ENCODE results near the gene FKBP1B.

DNA sequence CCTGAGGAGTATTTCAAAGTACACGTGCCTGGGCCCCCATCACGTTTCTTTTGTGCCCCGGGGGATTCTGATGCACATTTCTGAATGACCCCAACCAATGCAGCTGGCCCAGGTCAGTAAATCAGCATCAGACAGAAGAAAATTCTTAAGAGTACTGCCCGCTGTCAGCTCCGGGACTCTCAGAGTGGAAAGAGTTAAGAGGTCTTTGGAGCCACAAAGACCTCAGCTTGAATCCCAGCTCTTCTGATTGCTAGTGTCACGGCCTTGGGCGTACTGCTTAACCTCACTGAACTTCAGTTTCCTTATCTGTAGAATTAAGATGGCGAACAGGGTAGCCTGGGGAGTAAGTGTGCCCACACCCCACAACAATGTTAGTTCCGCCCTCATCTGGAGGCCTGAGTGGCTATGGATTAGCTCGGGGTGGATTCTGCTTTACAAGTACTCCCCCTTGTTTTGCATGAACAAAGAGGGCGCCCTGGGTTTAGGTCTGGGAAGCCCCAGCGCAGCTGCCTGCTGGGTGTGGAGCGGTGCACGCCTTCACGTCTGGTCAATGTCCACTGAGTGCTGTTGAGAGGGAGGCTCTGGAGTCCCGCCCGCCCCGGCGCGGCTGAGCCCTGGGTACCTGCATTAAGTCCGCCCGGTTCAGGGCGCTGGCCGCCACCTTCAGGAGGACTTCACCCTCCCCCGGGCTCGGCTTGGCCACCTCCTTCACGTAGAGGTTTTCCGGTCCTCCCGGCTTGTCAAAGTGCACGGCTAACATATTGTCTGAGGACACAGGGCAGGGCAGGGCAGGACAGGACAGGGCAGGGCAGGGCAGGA, 34.2 kb downstream of the FKBP1B start:
- TF ChIP-seq, protein P1, sequence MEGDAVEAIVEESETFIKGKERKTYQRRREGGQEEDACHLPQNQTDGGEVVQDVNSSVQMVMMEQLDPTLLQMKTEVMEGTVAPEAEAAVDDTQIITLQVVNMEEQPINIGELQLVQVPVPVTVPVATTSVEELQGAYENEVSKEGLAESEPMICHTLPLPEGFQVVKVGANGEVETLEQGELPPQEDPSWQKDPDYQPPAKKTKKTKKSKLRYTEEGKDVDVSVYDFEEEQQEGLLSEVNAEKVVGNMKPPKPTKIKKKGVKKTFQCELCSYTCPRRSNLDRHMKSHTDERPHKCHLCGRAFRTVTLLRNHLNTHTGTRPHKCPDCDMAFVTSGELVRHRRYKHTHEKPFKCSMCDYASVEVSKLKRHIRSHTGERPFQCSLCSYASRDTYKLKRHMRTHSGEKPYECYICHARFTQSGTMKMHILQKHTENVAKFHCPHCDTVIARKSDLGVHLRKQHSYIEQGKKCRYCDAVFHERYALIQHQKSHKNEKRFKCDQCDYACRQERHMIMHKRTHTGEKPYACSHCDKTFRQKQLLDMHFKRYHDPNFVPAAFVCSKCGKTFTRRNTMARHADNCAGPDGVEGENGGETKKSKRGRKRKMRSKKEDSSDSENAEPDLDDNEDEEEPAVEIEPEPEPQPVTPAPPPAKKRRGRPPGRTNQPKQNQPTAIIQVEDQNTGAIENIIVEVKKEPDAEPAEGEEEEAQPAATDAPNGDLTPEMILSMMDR (IDR thresholded peaks at IDR 0.05; ENCODE audit: low read length) = no peak
- TF ChIP-seq EZH2phosphoT487 (IDR thresholded peaks at IDR 0.05; ENCODE audit: low read length) = no peak
